CD14-positive monocyte (primary cell): ENCODE results near the gene LAMP1. TPM values are rescaled to one million over a fixed set of nuclear protein-coding genes. Genes with fewer than 3 reads are reported as not detected.

Experiments used
- DNase-seq, 3 donors: peaks; one replicate each; pipeline ENCODE4 v3.0.0-alpha.2; 2011 to 2022
- H2AFZ ChIP-seq: 2 replicates; pipeline ENCODE4 v1.6.0; 2012; ENCODE audit warnings: mild to moderate bottlenecking, low read depth, low read length, inconsistent platforms; ENCODE audit not compliant: insufficient read depth, poor library complexity, severe bottlenecking
- H3K27ac ChIP-seq, 2 donors: 1 replicate in 1 of 2; 2 replicates in 1 of 2; pipeline ENCODE4 v1.5.1; 2012 to 2013; ENCODE audit warnings: low read length in 2 of 2, control low read depth in 1 of 2, inconsistent platforms in 1 of 2, low read depth in 1 of 2, mild to moderate bottlenecking in 1 of 2
- H3K27me3 ChIP-seq, 2 donors: one replicate each; pipeline versions ENCODE4 v1.6.0 to v1.6.1; 2011 to 2013; ENCODE audit warnings: low read length in 2 of 2; ENCODE audit not compliant: control insufficient read depth in 2 of 2, insufficient read depth in 2 of 2
- H3K36me3 ChIP-seq, 2 donors: replicated peaks in 1 of 2; 1 replicate in 1 of 2; 2 replicates in 1 of 2; pipeline versions ENCODE4 v1.5.1 to v1.6.1; 2012 to 2013; ENCODE audit warnings: low read length in 2 of 2, control low read depth in 1 of 2, inconsistent platforms in 1 of 2, mild to moderate bottlenecking in 1 of 2; ENCODE audit not compliant: insufficient read depth in 2 of 2, control insufficient read depth in 1 of 2
- H3K4me1 ChIP-seq, 2 donors: 1 replicate in 1 of 2; 2 replicates in 1 of 2; pipeline versions ENCODE4 v1.5.1 to v1.6.1; 2012 to 2013; ENCODE audit warnings: low read length in 2 of 2, control low read depth in 1 of 2, inconsistent platforms in 1 of 2, mild to moderate bottlenecking in 1 of 2, moderate library complexity in 1 of 2; ENCODE audit not compliant: insufficient read depth in 2 of 2, control insufficient read depth in 1 of 2
- H3K4me2 ChIP-seq: replicated peaks from 2 replicates; pipeline ENCODE3; 2012; ENCODE audit warnings: low read length, moderate library complexity, mild to moderate bottlenecking; ENCODE audit not compliant: poor library complexity, severe bottlenecking; ENCODE audit errors: extremely low read depth
- H3K4me3 ChIP-seq, 3 experiments: fragments of 200-600 bp in 1 of 3; sonication (generic) in 1 of 3; replicated peaks in 1 of 3; 1 replicate in 2 of 3; 2 replicates in 1 of 3; pipeline ENCODE4 v1.5.1; 2011 to 2013; ENCODE audit warnings: low read length in 3 of 3, mild to moderate bottlenecking in 3 of 3, control low read depth in 2 of 3, low read depth in 2 of 3, inconsistent platforms in 1 of 3, moderate library complexity in 1 of 3
- H3K79me2 ChIP-seq: 2 replicates; pipeline ENCODE4 v1.6.0; 2012; ENCODE audit warnings: mild to moderate bottlenecking, control low read depth, inconsistent platforms, low read length, moderate library complexity; ENCODE audit not compliant: insufficient read depth
- H3K9ac ChIP-seq: 2 replicates; pipeline ENCODE4 v1.6.0; 2017; ENCODE audit warnings: low read length, mild to moderate bottlenecking; ENCODE audit not compliant: insufficient read depth, poor library complexity, severe bottlenecking
- H3K9me3 ChIP-seq, 2 donors: replicated peaks in 1 of 2; 1 replicate in 1 of 2; 2 replicates in 1 of 2; pipeline versions ENCODE4 v1.5.1 to v1.6.1; 2012 to 2013; ENCODE audit warnings: low read length in 2 of 2, control low read depth in 1 of 2; ENCODE audit not compliant: control insufficient read depth in 1 of 2, insufficient read depth in 1 of 2
- H4K20me1 ChIP-seq: 2 replicates; pipeline ENCODE4 v1.6.0; 2012; ENCODE audit warnings: mild to moderate bottlenecking, low read length, control low read depth, moderate library complexity; ENCODE audit not compliant: insufficient read depth
- H3K27ac Mint-ChIP-seq, 7 donors: one replicate each; pipeline ENCODE4 v1.8.0; 2020; ENCODE audit warnings: mild to moderate bottlenecking in 7 of 7, mixed read lengths in 7 of 7, moderate library complexity in 6 of 7, inconsistent platforms in 2 of 7
- H3K27me3 Mint-ChIP-seq, 3 donors: one replicate each; pipeline ENCODE4 v1.8.0; 2021 to 2022; ENCODE audit warnings: low read depth in 3 of 3, mild to moderate bottlenecking in 3 of 3, mixed read lengths in 3 of 3, moderate library complexity in 3 of 3, inconsistent platforms in 1 of 3
- H3K36me3 Mint-ChIP-seq, 2 donors: one replicate each; pipeline ENCODE4 v1.8.0; 2020; ENCODE audit warnings: mixed read lengths in 2 of 2, inconsistent platforms in 1 of 2, mild to moderate bottlenecking in 1 of 2
- H3K4me1 Mint-ChIP-seq: one replicate; pipeline ENCODE4 v1.8.0; 2020; ENCODE audit warnings: mild to moderate bottlenecking, mixed read lengths
- H3K4me3 Mint-ChIP-seq, 2 donors: one replicate each; pipeline ENCODE4 v1.8.0; 2020; ENCODE audit warnings: mild to moderate bottlenecking in 2 of 2, mixed read lengths in 2 of 2, moderate library complexity in 1 of 2
- H3K9me3 Mint-ChIP-seq, 7 donors: one replicate each; pipeline ENCODE4 v1.8.0; 2020 to 2022; ENCODE audit warnings: mixed read lengths in 7 of 7, mild to moderate bottlenecking in 6 of 7, moderate library complexity in 6 of 7, inconsistent platforms in 2 of 7
- CTCF ChIP-seq: fragments of 200-600 bp; IDR thresholded peaks from one replicate; pipeline ENCODE4 v1.8.0; 2022; ENCODE audit warnings: antibody characterized with exemption, mild to moderate bottlenecking
- WGBS: methylation state at CpG from one replicate; pipeline ENCODE4 v1.1.5; 2013; ENCODE audit warnings: missing lambda C conversion rate; ENCODE audit not compliant: insufficient coverage; 5-methylcytosine and 5-hydroxymethylcytosine counted together
- intact Hi-C, 2 donors: fragments of 100-400 bp; cut with micrococcal nuclease; formaldehyde crosslinking; loops; one replicate each; pipeline versions ENCODE4 v1.15.0 to v1.15.1; 2023
- polyA plus RNA-seq, 3 donors: library from polyadenylated mRNA; depleted of rRNA in 1 of 3; unstranded in 2 of 3; stranded (reverse) in 1 of 3; fragments of 300-500 nt in 2 of 3; fragments of >200 nt in 1 of 3; fragmentation: Illumina TruSeq in 2 of 3; gene quantifications; 1 replicate in 2 of 3; 2 replicates in 1 of 3; pipeline ENCODE4 v1.2.3, GENCODE V29; 2012 to 2021

LAMP1 gene
- polyA plus RNA-seq, 3 donors, result 22.0 to 122 (median 24.5) TPM

GRCh38 chr13:113349491-113349890 lies 52.5 kb downstream of the LAMP1 start:
- Mint-ChIP-seq H3K9me3 (peaks cover 18 to 43% (median 34%) of the 10 kb centered on the region in 7 donors), H3K27ac (no peak overlapping the region), H3K27me3 (peaks cover 6 to 7% (median 7%) of the 10 kb centered on the region in 3 donors), H3K36me3 (no peaks in the 10 kb centered on the region), H3K4me3 (no peak overlapping the region), H3K4me1 (no peaks in the 10 kb centered on the region)
- Histone ChIP-seq H3K4me1 (no peaks in the 10 kb centered on the region), H3K27ac (no peak overlapping the region), H3K4me2 (no peak overlapping the region), H3K9me3 (peaks cover 24 to 30% of the 10 kb centered on the region in 2 donors), H3K79me2 (no peaks in the 10 kb centered on the region), H3K27me3 (no peaks in the 10 kb centered on the region), H2AFZ (no peak overlapping the region), H3K36me3 (no peaks in the 10 kb centered on the region), H3K4me3 (no peak overlapping the region), H3K9ac (no peak overlapping the region), H4K20me1 (no peaks in the 10 kb centered on the region)
- no peak for DNase-seq
- WGBS, result 92% methylated on average over 14 of the region's 15 CpGs
- intact Hi-C loops, result no loop called here
- TF ChIP-seq CTCF, result no peak

GRCh38 chr13:113350065-113350937 lies 53.3 kb downstream of the LAMP1 start:
- Mint-ChIP-seq H3K4me1 (no peaks in the 10 kb centered on the region), H3K9me3 (peaks cover 17 to 36% (median 26%) of the 10 kb centered on the region in 7 donors), H3K36me3 (no peaks in the 10 kb centered on the region), H3K27me3 (peaks cover 6 to 9% (median 7%) of the 10 kb centered on the region in 3 donors), H3K27ac (peak overlapping the region in 3 of 7 donors; percentile 9 to 80 (median 16)), H3K4me3 (no peak overlapping the region)
- no peak overlapping the region for H3K9ac ChIP-seq
- H2AFZ ChIP-seq, result no peak overlapping the region
- no peaks in the 10 kb centered on the region for H4K20me1 ChIP-seq
- no peaks in the 10 kb centered on the region for H3K36me3 ChIP-seq
- no peaks in the 10 kb centered on the region for H3K27me3 ChIP-seq
- H3K79me2 ChIP-seq, result no peaks in the 10 kb centered on the region
- no peak for DNase-seq
- no peaks in the 10 kb centered on the region for H3K4me1 ChIP-seq
- TF ChIP-seq CTCF, result no peak
- intact Hi-C loops, result no loop called here
- H3K4me3 ChIP-seq, result no peak overlapping the region
- no peak overlapping the region for H3K4me2 ChIP-seq
- WGBS, result 87% methylated on average over 30 of the region's 32 CpGs
- no peak overlapping the region for H3K27ac ChIP-seq
- peaks cover 18 to 25% of the 10 kb centered on the region in 2 donors for H3K9me3 ChIP-seq
